CD4-positive, alpha-beta T cell (primary cell): ENCODE data around the gene GRK4. TPM values are rescaled to one million over a fixed set of nuclear protein-coding genes. Genes with fewer than 3 reads are reported as not detected.

Experiments
- ATAC-seq: fragments of 200-7000 bp; cut with Tn5 transposase; one replicate; pipeline ENCODE4 v1.10.0; 2022; ENCODE audit warnings: mild to moderate bottlenecking; ENCODE audit not compliant: poor library complexity
- CTCF ChIA-PET: fragments of 350-600 bp; sonication (Branson Sonifier 250); formaldehyde crosslinking; loops from one replicate; lab custom pipeline; 2021; ENCODE audit warnings: antibody characterized with exemption, inconsistent platforms; lab: Charles Lee
- POLR2A ChIA-PET: fragments of 350-600 bp; sonication (Branson Sonifier 250); formaldehyde crosslinking; loops from one replicate; lab custom pipeline; 2021; ENCODE audit warnings: antibody characterized with exemption, inconsistent platforms; lab: Charles Lee
- DNase-seq, 14 experiments: peaks; one replicate each; pipeline ENCODE4 v3.0.0-alpha.2; 2013 to 2020; ENCODE audit warnings: mixed read lengths in 2 of 14
- H3K27ac ChIP-seq, 2 donors: one replicate each; pipeline versions ENCODE4 v1.5.1 to v1.7.0; 2013; ENCODE audit warnings: low read length in 2 of 2, low read depth in 1 of 2, mild to moderate bottlenecking in 1 of 2
- H3K27me3 ChIP-seq, 2 experiments: 1 replicate in 1 of 2; 2 replicates in 1 of 2; pipeline versions ENCODE4 v1.6.1 to v1.7.0; 2013; ENCODE audit warnings: low read length in 2 of 2, control low read depth in 1 of 2, mild to moderate bottlenecking in 1 of 2, moderate library complexity in 1 of 2; ENCODE audit not compliant: insufficient read depth in 2 of 2, control insufficient read depth in 1 of 2
- H3K36me3 ChIP-seq: one replicate; pipeline ENCODE4 v1.6.1; 2013; ENCODE audit warnings: low read length, control low read depth; ENCODE audit not compliant: insufficient read depth
- H3K4me1 ChIP-seq: one replicate; pipeline ENCODE4 v1.6.1; 2013; ENCODE audit warnings: low read length, control low read depth; ENCODE audit not compliant: insufficient read depth
- H3K4me3 ChIP-seq: one replicate; pipeline ENCODE4 v1.5.1; 2013; ENCODE audit warnings: mild to moderate bottlenecking, low read length, moderate library complexity
- H3K9me3 ChIP-seq, 2 experiments: 1 replicate in 1 of 2; 2 replicates in 1 of 2; pipeline versions ENCODE4 v1.6.1 to v1.7.0; 2013; ENCODE audit warnings: low read length in 2 of 2, mild to moderate bottlenecking in 2 of 2, control low read depth in 1 of 2, moderate library complexity in 1 of 2; ENCODE audit not compliant: control insufficient read depth in 1 of 2, insufficient read depth in 1 of 2
- H3K27ac Mint-ChIP-seq: one replicate; pipeline ENCODE4 v1.8.0; 2020; ENCODE audit warnings: mixed read lengths
- H3K27me3 Mint-ChIP-seq: one replicate; pipeline ENCODE4 v1.8.0; 2021; ENCODE audit warnings: mixed read lengths
- H3K36me3 Mint-ChIP-seq: one replicate; pipeline ENCODE4 v1.8.0; 2021; ENCODE audit warnings: low read depth, mixed read lengths
- H3K4me1 Mint-ChIP-seq: one replicate; pipeline ENCODE4 v1.8.0; 2021; ENCODE audit warnings: low read depth, mixed read lengths
- H3K4me3 Mint-ChIP-seq: one replicate; pipeline ENCODE4 v1.8.0; 2020; ENCODE audit warnings: mild to moderate bottlenecking, mixed read lengths
- H3K9me3 Mint-ChIP-seq: one replicate; pipeline ENCODE4 v1.8.0; 2020; ENCODE audit warnings: mixed read lengths
- intact Hi-C, 2 experiments: fragments of 100-400 bp; cut with DNase I in 1 of 2; cut with micrococcal nuclease in 1 of 2; formaldehyde crosslinking; loops; one replicate each; pipeline versions ENCODE4 v1.15.1 to v1.9.0; 2023 to 2025; cut with DNase I, micrococcal nuclease
- total RNA-seq, 174 experiments: library from RNA in 2 of 174; stranded (reverse) in 2 of 174; gene quantifications; one replicate each; pipeline ENCODE4 v1.2.3 and lab custom pipeline; 2021 to 2026
- TF ChIP-seq, protein P1 (sequence below): fragments of 200-600 bp; IDR thresholded peaks from one replicate; pipeline ENCODE4 v1.8.0; 2022; ENCODE audit warnings: antibody characterized with exemption, mild to moderate bottlenecking

The GRK4 gene
- total RNA-seq, 2 experiments from 2014 or later, result 1.2 to 1.8 TPM

DNA sequence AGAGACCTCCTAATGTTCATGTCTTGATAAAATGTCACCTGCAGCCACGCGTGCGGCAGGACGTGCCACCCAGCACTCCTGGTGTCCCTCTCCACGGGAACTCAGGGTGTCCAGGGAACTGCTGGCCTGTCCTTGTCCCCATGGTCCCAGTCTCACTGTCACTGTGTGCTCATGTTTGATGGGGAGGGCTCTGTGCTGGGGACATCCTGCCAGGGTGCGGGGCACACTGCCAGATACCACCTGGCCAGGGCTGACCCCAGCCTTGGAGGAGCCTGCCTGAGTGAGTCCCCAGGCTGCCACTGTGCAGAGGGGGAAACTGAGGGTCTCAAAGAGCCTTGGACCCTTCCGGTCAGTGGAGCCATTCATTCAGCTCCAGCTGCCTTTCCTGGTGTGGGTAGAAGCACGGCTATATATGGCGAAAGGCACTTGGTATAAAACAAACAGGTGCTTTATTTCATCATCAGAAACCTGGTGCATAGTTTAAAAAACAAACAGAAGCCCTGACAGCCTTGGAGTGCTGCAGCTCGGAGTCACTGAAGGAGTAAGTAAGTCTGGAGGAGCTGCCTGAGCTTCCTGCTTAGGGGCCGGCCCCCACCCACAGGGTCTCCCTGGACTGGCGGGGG lies 33.1 kb upstream of the GRK4 start:
- Mint-ChIP-seq H3K27ac (no peak overlapping the region), H3K36me3 (peaks cover 59% of the 10 kb centered on the region), H3K4me3 (peak overlapping the region; percentile 60), H3K4me1 (peaks cover 23% of the 10 kb centered on the region), H3K9me3 (no peaks in the 10 kb centered on the region), H3K27me3 (no peaks in the 10 kb centered on the region)
- Histone ChIP-seq H3K27ac (no peak overlapping the region), H3K27me3 (no peaks in the 10 kb centered on the region), H3K4me1 (peaks cover 38% of the 10 kb centered on the region), H3K36me3 (peaks cover 63% of the 10 kb centered on the region), H3K4me3 (no peak overlapping the region), H3K9me3 (no peaks in the 10 kb centered on the region)
- CTCF ChIA-PET, result no interaction called here
- ATAC-seq (no peak), DNase-seq (peak in 1 of 14 experiments; percentile 31)
- intact Hi-C loops, result loop anchor here in 1 of 2 experiments (10.0 kb wide), 1 partner anchor 665 kb away; the partner anchor contains the start of gene MXD4
- TF ChIP-seq, protein P1, sequence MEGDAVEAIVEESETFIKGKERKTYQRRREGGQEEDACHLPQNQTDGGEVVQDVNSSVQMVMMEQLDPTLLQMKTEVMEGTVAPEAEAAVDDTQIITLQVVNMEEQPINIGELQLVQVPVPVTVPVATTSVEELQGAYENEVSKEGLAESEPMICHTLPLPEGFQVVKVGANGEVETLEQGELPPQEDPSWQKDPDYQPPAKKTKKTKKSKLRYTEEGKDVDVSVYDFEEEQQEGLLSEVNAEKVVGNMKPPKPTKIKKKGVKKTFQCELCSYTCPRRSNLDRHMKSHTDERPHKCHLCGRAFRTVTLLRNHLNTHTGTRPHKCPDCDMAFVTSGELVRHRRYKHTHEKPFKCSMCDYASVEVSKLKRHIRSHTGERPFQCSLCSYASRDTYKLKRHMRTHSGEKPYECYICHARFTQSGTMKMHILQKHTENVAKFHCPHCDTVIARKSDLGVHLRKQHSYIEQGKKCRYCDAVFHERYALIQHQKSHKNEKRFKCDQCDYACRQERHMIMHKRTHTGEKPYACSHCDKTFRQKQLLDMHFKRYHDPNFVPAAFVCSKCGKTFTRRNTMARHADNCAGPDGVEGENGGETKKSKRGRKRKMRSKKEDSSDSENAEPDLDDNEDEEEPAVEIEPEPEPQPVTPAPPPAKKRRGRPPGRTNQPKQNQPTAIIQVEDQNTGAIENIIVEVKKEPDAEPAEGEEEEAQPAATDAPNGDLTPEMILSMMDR, result no peak
- POLR2A ChIA-PET, result no interaction called here

DNA sequence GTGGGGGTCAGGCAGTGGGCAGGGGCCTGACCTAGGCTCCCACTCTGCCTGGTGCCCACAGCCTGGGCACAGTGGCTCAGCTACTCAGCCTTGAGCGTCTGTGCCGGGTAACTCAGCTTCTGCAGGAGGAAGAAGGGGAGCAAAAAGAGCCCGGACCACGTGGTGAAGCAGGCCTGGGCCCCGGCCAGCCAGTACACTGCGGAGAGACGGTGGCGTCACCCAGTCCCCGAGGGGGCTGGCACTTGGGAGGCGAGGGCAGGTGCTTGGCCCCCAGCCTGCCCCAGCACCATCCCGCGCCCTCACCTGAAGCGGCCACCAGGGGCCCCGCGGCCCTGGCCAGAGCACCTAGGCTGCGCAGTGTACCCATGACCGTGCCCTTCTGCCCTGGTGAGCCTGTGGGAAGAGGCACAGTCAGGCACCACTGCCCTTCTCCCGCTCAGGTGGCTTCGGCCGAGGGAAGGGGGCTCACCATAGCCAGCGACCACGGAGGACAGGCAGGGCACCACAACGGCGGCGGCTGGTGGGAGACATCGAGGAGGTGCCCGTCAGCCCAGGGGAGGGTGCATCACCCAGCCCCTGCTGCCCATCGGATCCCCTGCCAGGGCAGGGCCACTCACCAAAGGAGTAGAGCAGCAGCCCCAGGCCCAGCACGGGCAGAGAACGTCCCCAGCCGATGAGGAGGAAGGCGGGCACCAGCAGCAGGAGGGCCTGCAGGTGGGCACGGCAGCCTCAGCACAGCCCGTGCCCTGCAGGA lies 32.4 kb upstream of the GRK4 start:
- POLR2A ChIA-PET, result interaction anchor here (1.7 kb wide), 1 partner anchor 32 kb away, joined by 4 read pairs; the partner anchor contains the start of genes GRK4 and NOP14
- no peak overlapping the region for H3K27ac Mint-ChIP-seq
- Histone ChIP-seq H3K9me3 (no peaks in the 10 kb centered on the region), H3K4me1 (peaks cover 45% of the 10 kb centered on the region), H3K27ac (peak overlapping the region; percentile 77), H3K27me3 (no peaks in the 10 kb centered on the region), H3K4me3 (no peak overlapping the region), H3K36me3 (peaks cover 56% of the 10 kb centered on the region)
- TF ChIP-seq, protein P1, result no peak
- peaks cover 60% of the 10 kb centered on the region for H3K36me3 Mint-ChIP-seq
- intact Hi-C loops, result loop anchor here in 1 of 2 experiments (10.0 kb wide), 1 partner anchor 666 kb away; the partner anchor contains the start of gene MXD4
- H3K4me3 Mint-ChIP-seq, result peak overlapping the region; percentile 60
- DNase-seq (peak in 2 of 14 experiments; percentile 32 to 43), ATAC-seq (no peak)
- CTCF ChIA-PET, result interaction anchor here (0.5 kb wide), 1 partner anchor 78 kb away, joined by 3 read pairs; no protein-coding TSS in a partner anchor
- peaks cover 30% of the 10 kb centered on the region for H3K4me1 Mint-ChIP-seq
- H3K9me3 Mint-ChIP-seq, result no peaks in the 10 kb centered on the region
- H3K27me3 Mint-ChIP-seq, result no peaks in the 10 kb centered on the region

DNA sequence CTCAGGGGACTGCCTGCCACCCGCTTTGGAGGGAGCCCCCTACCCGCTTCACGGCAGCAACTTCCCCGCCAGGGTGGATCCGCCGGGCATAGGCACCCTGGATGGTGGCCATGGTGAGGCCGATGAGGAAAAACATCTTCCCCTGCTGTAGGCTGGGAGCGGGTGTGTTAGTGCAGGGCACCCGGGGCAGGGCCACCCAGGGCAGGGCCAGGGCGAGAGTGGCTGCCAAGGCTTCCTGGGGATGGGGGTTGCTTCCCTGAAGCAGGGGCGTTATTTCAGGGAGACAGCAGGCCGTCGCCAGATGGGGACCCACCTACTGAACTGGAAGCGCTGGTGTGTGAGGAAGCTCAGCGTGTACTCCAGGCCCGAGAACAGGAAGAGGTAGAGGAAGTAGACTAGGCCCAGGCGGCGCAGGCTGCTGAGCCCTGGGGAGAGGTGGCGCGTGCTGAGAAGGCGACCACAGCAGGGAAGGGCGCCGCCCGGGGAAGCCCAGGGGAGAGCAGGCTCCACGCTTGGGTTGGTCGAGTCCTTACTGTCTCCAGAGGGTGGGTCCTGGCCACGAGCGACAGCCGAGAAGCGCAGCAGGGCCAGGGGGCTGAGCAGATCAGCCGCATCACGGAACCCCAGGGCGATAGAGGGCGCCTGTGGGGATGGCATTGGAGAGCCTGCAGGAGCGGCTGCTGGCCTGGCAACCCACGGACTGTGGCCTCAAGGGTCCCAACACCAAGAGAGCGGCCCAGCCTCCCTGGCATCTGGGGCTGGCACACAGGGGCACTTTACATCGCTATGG lies 31.7 kb upstream of the GRK4 start:
- peak overlapping the region; percentile 99 for H3K27ac Mint-ChIP-seq
- H3K27me3 Mint-ChIP-seq, result no peaks in the 10 kb centered on the region
- H3K4me1 Mint-ChIP-seq, result peaks cover 38% of the 10 kb centered on the region
- H3K36me3 ChIP-seq, result peaks cover 48% of the 10 kb centered on the region
- CTCF ChIA-PET, result interaction anchor here (0.5 kb wide), 1 partner anchor 79 kb away, joined by 3 read pairs; no protein-coding TSS in a partner anchor
- peak overlapping the region; percentile 96 for H3K4me3 Mint-ChIP-seq
- no peaks in the 10 kb centered on the region for H3K9me3 ChIP-seq
- peak; percentile 45 for ATAC-seq
- TF ChIP-seq, protein P1, result peak; percentile 43
- H3K36me3 Mint-ChIP-seq, result peaks cover 60% of the 10 kb centered on the region
- intact Hi-C loops, result loop anchor here in 1 of 2 experiments (10.0 kb wide), 1 partner anchor 667 kb away; the partner anchor contains the start of gene MXD4
- POLR2A ChIA-PET, result interaction anchor here (1.7 kb wide), 1 partner anchor 32 kb away, joined by 4 read pairs; the partner anchor contains the start of genes GRK4 and NOP14
- no peaks in the 10 kb centered on the region for H3K9me3 Mint-ChIP-seq
- peak overlapping the region; percentile 68 for H3K4me3 ChIP-seq
- H3K4me1 ChIP-seq, result peaks cover 53% of the 10 kb centered on the region
- no peaks in the 10 kb centered on the region for H3K27me3 ChIP-seq
- peak overlapping the region; percentile 77 for H3K27ac ChIP-seq
- DNase-seq, result peak in 12 of 14 experiments; percentile 38 to 87 (median 53)
